HG02943 (cell line): ENCODE data around the gene C20orf204.

ENCODE experiments used
- ATAC-seq: cut with Tn5 transposase; IDR thresholded peaks from one replicate; pipeline ENCODE4 v1.9.1; 2021; ENCODE audit warnings: mild to moderate bottlenecking, low read depth, moderate library complexity; ENCODE audit not compliant: unreplicated experiment

Gene C20orf204

DNA sequence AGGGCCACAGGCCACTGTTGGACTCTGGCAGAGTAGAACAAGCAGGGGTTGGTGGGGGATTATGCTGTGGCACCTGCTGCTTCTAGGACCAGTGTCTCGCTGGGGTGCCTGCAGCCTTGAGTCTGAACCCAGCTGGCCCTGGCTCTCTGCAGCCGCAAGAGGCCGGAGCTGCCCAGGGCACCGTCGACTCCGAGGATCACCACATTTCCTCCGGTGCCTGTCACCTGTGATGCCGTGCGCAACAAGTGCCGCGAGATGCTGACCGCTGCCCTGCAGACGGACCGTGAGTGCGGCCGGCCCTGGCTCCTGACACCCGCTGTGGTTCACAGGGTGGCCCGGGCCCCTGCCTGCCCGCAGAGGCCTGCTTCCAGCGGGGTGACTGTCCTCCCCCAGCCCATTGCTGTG lies 33.2 kb downstream of the C20orf204 start:
- ATAC-seq, result no peak

DNA sequence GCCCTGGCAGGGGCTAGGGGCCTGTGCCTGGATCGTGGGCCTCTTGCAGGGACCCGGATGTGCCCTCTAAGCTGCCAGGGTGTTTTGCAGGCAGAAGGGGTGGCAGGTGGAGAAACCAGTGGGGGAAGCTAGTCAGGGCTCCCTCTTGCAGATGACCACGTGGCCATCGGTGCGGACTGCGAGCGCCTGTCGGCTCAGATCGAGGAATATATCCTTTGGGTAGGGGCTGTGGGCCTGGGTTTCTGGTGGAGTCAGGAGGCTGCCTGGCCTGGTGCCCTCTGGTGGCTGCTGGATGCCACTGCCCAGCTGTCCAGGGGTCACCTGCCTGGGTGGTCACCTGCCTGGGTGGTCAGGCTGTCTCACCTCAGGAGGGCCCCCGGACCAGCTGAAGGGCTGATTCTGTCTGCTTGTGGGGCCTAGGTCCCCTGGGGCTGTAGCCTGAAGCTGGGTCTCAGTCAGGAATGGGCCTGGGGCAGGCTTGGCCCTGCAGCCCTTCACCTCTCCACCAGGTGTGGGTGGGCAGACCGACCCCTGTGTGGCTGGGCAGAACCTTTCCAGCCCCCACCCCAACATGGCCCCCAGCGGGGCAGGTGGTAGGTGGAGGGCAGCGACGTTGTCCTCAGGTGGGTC lies 33.7 kb downstream of the C20orf204 start:
- ATAC-seq, result no peak

- no peak for ATAC-seq
Measured at GRCh38 chr20:64070244-64070993, 34.4 kb downstream of the C20orf204 start.

DNA sequence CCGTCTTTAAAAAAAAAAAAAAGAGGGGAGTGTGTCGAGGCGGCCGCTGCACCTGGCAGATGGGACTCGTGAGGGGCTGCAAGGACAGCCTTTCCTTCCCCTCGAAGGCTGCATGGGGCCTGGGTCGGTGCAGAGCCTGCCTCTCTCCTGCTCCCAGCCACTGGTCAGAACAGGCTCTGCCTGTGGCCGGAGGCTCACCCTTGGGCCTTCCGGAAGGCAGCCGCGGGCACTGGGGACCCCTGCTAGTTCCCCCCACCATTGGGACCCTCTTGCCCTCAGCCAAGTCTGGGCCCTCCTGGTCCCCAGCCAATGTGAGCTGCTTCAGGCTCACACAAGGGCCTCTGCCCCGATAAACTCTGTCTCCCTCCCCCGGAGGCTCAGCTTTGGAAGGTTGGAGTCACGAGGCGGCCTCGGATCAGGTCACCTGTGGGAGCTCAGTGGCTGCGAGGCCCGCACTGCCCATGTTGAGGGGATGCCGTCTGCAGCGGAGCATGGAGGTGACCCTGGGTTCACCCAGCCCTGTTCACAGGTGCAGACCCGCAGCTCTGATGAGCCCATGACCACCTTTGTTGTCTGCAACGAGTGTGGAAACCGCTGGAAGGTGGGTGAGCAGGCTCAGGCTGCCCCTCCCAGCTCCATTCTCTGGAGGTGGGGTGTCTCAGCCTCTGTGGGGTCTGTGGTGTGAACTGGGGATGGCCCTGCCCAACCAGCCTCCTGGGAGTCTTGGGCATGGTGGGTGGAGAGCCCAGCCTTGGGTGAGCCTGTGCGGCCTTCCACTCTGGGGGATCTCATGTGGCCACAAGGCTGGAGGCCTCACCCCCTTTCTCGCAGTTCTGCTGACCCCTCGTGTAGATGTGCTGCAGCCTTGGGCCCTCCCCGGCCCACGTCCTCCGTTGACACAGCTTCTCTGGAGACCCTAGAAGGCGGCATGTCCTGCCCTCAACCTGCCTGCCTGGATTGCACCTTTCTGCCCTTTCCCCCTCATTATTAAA lies 35.7 kb downstream of the C20orf204 start:
- ATAC-seq, result no peak

- no peak for ATAC-seq
Measured at GRCh38 chr20:64072498-64073063, 36.6 kb downstream of the C20orf204 start.

DNA sequence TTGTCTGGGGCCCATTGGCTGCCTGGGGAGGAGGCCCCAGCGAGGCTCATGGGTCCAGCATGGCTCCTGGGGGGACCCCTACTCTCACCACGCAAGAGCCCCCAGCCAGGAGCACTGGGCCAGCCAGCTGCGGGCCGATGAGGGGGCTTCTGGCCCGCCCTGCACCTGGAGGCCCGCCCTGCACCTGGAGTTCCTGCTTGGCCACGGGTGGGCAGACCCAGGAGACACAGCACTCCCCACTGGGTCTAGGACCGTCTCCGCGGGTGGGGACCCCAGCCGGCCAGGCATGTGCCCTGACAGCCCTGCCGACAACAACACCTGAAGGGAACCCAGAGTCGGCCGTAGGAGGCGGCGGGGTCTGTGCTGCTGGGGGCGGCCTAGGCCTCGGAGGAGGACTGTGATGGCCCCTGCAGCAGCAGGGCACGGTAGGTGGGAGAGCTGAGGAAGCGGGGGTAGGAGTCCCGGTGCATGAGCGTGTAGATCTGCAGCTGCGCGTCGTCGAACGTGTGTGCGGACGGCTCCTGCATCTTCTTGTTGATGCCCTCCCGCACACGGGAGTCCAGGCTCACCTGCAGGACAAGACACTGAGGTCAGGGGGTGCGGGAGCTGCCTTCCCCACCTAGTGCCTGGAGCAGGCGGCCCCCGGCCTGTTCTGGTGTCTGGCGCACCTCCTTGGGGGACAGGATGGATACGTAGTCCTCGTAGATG lies 37.6 kb downstream of the C20orf204 start:
- ATAC-seq, result no peak

DNA sequence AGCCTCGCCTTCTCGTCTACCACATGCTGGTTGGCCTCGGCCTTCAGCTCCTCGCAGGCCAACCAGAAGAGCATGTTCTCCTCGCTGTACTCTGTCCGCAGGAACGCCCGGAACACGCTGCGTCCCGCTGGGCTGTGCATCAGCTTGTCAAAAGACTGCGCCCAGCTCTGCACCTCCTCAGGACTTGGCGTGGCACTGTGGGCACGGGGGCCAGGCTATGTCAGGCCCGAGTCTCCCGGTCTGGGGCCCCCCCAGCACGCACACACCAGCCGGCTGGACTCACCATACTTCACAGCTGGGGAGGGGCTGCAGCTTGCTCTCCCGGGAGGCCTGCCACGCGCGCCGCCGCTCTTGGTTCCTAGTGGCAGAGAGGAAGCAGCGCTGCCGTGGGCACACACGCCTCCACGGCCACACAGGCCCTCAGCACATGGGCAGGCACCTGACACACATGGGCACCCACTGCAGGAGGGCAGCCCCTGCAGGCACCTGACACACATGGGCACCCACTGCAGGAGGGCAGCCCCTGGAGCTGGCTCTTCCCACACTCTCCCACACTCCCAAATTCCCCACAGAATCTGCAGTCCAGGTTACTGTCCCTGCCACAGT lies 38.3 kb downstream of the C20orf204 start:
- ATAC-seq, result no peak

DNA sequence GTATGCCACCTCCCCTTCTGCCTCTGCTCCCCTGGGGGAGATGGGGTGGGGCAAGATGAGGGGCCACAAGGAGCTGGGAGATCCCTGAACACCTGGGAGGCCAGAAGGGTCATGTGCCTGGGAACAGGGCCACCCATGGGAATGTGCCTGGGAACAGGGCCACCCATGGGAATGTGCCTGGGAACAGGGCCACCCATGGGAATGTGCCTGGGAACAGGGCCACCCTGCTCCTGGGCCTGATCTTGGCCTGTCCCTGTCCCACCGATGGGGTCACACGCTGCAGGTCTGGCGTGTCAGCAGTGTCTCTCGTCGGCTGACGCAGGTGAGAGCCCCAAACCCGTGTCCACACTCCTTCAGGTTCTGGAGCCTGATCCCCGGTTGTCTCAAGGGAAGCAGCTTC lies 39.0 kb downstream of the C20orf204 start:
- no peak for ATAC-seq

DNA sequence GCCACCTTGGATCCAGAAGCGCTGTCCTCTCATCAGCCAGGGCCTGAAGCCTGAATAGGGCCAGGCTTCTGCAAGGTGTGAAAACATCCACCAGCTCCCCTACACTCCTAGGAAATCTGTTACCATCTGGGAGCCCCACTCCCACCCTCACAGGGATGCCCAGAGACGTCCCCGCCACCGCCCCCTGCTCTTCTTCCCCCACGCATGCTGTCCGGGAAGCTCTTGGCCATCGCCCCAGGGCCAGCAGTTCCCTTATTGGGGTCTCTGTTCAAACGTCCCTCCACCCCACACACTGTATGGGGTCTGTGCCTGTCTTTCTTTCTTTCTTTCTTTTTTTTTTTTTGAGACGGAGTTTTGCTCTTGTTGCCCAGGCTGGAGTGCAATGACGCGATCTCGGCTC lies 39.6 kb downstream of the C20orf204 start:
- no peak for ATAC-seq

- no peak for ATAC-seq
Measured at GRCh38 chr20:64076061-64076997, 40.3 kb downstream of the C20orf204 start.

DNA sequence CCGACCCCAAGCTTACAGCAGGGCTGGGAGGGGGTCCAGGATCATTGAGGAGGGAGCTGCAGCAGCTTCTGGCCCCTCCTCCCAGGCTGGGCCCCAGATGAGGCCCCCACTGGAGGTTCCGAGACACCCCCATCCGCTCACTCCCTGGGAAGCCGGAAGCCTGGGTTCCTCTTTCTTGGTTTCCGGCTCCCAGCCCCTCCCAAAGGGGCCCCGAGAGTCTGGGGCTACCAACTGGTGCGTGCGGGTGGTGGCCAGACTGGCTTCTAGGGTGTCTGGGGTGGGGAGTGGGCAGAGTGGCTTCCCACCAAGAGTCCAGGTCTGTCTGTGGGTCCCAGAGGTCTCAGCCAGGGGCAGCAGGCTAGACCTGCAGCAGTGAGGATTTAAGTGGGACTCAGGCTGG lies 41.1 kb downstream of the C20orf204 start:
- ATAC-seq, result no peak

- ATAC-seq, result no peak
Measured at GRCh38 chr20:64077541-64077875, 41.5 kb downstream of the C20orf204 start.

DNA sequence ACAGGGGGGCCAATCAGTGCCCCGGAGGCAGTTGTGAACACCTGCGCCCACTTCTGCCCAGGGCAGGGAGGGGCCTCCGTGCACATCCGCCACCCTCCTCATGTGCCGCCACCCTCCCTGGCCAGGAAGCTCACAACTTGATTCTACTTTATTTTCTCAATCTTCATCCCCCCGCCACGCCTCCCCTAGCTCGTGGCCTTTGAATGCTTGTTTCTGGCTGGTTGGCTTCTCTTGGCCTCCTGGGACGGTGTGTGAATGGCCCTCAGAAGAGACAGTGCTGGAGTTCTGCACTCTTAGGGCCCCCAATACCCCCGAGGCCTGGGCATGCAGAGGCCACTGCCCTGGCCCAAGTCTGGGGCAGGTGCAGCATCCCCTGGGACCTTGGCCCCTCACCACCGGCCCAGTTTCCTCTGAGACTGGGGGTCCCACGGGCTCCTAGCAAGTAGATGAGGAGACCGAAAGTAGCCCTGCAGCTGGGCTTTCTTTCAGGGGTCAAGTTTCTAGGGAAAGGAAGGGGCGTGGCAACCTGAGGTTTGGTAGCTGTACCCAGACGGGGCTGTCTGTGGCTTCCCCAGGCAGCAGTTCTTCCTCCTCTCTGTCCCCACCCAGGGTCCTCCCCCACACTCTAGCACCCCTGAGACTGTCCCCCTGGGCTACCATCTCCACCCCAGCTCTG lies 42.0 kb downstream of the C20orf204 start:
- no peak for ATAC-seq

- no peak for ATAC-seq
Measured at GRCh38 chr20:64078934-64079272, 42.9 kb downstream of the C20orf204 start.

DNA sequence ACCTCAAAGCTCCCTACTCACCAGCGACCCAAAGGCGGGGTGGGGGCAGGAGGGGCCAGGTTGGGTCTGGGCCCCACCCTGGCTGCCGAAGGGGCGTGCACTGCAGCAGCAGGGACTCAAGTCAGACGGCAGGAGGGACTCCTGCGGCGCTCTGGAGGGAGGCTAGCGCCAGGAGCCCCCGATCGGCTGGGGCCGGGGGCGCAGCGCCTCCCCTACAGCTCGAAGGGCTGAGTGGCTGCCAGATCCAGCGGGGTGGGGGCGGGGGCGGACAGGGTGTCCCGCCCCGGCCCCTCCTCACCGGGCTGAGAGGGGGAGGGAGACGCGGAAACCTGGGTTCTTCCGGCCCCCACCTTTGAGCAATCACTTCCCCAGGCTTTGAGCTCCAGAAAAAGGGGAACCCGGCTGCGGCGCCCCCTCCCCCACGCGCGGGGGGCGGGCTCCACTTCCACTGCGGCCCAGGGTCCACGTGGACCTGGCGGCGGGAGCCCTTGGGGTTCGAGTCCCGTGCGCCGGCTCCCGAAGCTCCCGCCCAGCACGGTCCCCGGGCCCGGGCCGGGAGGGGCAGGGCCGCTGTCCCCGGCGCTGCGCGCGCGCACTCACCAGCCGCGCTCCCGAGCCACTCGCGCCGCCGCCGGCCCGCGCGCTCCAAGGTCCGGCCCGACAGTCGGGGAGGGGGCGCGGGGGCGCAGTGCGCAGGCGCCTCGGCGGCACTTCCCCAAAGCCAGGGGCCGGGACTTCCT lies 43.5 kb downstream of the C20orf204 start, which contains the start of gene RGS19:
Gene RGS19 (minus strand): TSS at position 246 of the 740 bp plus-strand sequence. CDS start 2,632 bp downstream, outside the sequence.
- no peak for ATAC-seq

DNA sequence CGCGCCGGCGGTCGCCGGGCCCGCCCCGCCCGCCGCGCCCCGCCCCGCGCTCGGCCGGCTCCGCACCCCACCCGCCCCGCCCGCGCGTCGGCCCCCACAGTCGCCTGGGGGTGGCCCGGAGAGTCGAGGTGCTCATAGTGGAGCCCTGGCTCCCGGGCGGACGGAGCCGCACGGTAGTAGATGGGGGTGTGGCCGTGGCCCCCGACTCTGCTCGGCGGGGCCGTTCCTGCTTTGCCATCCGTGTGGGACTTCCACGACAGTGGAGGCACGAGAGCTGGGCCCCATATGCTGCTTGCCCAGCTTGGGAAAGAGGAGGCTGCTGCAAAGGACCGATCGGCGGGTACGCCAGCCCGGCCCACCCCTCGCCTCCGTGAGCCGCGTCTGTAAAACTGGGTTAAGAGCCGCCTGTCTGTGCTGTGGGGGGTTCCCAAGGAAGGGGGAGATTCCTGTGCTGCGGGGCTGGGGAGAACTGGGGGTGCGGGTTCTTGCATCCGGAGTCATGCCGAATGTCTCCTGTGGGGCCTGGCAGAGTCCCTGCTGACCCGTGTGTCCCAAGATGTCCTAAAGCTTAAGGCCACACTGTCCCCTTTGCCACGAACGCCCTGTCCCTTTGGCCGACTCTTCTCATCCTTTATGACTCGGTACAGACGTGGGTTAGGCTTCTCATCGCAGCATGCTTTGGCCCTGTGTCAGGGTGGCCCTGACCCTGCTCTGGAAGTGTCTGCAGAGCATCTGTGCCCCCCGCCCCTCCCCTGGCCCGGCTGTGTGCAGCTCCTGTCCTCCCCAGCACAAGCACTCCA lies 44.2 kb downstream of the C20orf204 start, which contains the start of gene OPRL1:
Gene OPRL1 (plus strand): TSS at position 70 of the 800 bp plus-strand sequence. CDS start 12,639 bp downstream, outside the sequence.
- ATAC-seq, result no peak
